Coronary artery (tissue), 2 donors: ENCODE results near the gene ARL15.

Experiments
- DNase-seq: peaks from one replicate; pipeline ENCODE4 v3.0.0-alpha.2; 2017; ENCODE audit warnings: low spot score
- H3K27ac ChIP-seq, 2 donors: fragments of 200-600 bp; sonication (generic); one replicate each; pipeline ENCODE4 v1.5.1; 2016 to 2019
- H3K4me3 ChIP-seq: fragments of 200-600 bp; sonication (generic); 2 replicates; pipeline ENCODE4 v1.5.1; 2016; ENCODE audit warnings: mild to moderate bottlenecking, moderate library complexity
- CTCF ChIP-seq: fragments of 200-600 bp; sonication (generic); IDR thresholded peaks from one replicate; pipeline ENCODE4 v1.5.1; 2019; ENCODE audit warnings: antibody characterized with exemption

The ARL15 gene

GRCh38 chr5:54148858-54149257 is 161.5 kb downstream of the ARL15 start:
- Histone ChIP-seq H3K4me3 (no peak overlapping the region), H3K27ac (no peak overlapping the region)
- no peak for TF ChIP-seq CTCF
- no peak for DNase-seq

- no peak overlapping the region for H3K27ac ChIP-seq
- DNase-seq, result no peak
- no peak overlapping the region for H3K4me3 ChIP-seq
- no peak for TF ChIP-seq CTCF
Observed at GRCh38 chr5:54148067-54148845, 162.1 kb downstream of the ARL15 start.

GRCh38 chr5:54146916-54147315 is 163.5 kb downstream of the ARL15 start:
- TF ChIP-seq CTCF, result no peak
- H3K27ac ChIP-seq, result no peak overlapping the region
- DNase-seq, result no peak
- no peak overlapping the region for H3K4me3 ChIP-seq

- Histone ChIP-seq H3K4me3 (no peak overlapping the region), H3K27ac (no peak overlapping the region)
- no peak for TF ChIP-seq CTCF
- DNase-seq, result no peak
Observed at GRCh38 chr5:54146390-54146789, 164.0 kb downstream of the ARL15 start.

- H3K27ac ChIP-seq, result no peak overlapping the region
- H3K4me3 ChIP-seq, result no peak overlapping the region
- no peak for DNase-seq
- no peak for TF ChIP-seq CTCF
Observed at GRCh38 chr5:54140247-54140840, 170.0 kb downstream of the ARL15 start.

GRCh38 chr5:54136516-54137440 is 173.6 kb downstream of the ARL15 start:
- H3K4me3 ChIP-seq, result no peak overlapping the region
- no peak for TF ChIP-seq CTCF
- no peak for DNase-seq
- peak overlapping the region in 1 of 2 donors; percentile 13 for H3K27ac ChIP-seq
